Right lobe of liver (tissue), 4 donors: Measurements from ENCODE around the gene APOA4.

ENCODE experiments used
- POLR2A ChIP-seq: fragments of 450-650 bp; IDR thresholded peaks from one replicate; pipeline ENCODE4 v1.6.1; 2017; ENCODE audit warnings: antibody characterized with exemption, mild to moderate bottlenecking
- TF ChIP-seq, protein P1 (sequence below), 4 donors: fragments of 200-600 bp in 3 of 4; fragments of 450-650 bp in 1 of 4; IDR thresholded peaks; one replicate each; pipeline versions ENCODE4 v1.5.1 to v1.8.0; 2016 to 2022; ENCODE audit warnings: antibody characterized with exemption in 4 of 4, mild to moderate bottlenecking in 2 of 4
- donor health status: DM: no; HTN: no; CAD: no.
- donor health status: DM: no; HTN: no; CAD: no.
- donor health status: DM: no; HTN: yes; CAD: no.

- TF ChIP-seq, protein P1, sequence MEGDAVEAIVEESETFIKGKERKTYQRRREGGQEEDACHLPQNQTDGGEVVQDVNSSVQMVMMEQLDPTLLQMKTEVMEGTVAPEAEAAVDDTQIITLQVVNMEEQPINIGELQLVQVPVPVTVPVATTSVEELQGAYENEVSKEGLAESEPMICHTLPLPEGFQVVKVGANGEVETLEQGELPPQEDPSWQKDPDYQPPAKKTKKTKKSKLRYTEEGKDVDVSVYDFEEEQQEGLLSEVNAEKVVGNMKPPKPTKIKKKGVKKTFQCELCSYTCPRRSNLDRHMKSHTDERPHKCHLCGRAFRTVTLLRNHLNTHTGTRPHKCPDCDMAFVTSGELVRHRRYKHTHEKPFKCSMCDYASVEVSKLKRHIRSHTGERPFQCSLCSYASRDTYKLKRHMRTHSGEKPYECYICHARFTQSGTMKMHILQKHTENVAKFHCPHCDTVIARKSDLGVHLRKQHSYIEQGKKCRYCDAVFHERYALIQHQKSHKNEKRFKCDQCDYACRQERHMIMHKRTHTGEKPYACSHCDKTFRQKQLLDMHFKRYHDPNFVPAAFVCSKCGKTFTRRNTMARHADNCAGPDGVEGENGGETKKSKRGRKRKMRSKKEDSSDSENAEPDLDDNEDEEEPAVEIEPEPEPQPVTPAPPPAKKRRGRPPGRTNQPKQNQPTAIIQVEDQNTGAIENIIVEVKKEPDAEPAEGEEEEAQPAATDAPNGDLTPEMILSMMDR (IDR thresholded peaks at IDR 0.05), result no peak
- TF ChIP-seq POLR2A, result no peak
Observed at GRCh38 chr11:116861539-116861938, 38.4 kb upstream of the APOA4 start.
